Activated T-cell treated with anti-CD3 and anti-CD28 coated beads, Interleukin-2, amount 50 U/mL, for 48 hours (primary cell): ENCODE measurements around the gene SPATA25.

Experiments
- DNase-seq, 2 experiments: peaks; one replicate each; pipeline ENCODE4 v3.0.0-alpha.2; 2020

The SPATA25 gene

DNA sequence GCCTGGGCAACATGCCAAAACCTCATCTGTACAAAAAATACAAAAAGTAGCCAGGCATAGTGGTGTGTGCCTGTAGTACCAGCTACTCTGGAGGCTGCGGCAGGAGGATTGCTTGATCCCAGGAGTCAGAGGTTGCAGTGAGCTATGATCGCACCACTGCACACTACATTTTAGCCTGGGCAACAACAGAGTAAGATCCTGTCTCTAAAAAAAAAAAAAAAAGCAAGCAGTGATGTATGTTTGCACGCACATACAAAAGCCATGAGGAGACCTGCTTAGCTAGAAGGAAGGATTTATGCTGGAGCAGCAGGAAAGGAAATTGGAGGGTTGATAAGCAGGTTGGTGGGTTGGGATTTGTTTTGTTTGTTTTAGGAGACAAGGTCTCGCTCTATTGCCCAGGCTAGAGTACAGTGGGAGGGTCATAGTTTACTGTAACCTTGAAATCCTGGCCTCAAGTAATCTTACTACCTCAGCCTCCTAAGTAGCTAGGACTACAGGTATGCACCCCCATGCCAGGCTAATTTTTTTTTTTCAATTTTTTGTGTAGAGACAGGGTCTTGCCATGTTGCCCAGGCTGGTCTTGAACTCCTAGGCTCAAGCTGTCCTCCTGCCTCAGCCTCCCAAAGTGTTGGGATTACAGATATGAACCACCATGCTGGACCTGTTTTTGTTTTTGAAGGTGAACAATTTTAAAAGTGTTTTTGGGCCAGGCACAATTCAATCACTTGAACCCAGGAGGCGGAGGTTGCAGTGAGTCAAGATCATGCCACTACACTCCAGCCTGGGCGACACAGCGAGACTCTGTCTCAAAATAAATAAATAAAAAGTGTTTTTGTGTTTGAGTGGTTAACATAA, 26.0 kb downstream of the SPATA25 start:
- no peak for DNase-seq

DNA sequence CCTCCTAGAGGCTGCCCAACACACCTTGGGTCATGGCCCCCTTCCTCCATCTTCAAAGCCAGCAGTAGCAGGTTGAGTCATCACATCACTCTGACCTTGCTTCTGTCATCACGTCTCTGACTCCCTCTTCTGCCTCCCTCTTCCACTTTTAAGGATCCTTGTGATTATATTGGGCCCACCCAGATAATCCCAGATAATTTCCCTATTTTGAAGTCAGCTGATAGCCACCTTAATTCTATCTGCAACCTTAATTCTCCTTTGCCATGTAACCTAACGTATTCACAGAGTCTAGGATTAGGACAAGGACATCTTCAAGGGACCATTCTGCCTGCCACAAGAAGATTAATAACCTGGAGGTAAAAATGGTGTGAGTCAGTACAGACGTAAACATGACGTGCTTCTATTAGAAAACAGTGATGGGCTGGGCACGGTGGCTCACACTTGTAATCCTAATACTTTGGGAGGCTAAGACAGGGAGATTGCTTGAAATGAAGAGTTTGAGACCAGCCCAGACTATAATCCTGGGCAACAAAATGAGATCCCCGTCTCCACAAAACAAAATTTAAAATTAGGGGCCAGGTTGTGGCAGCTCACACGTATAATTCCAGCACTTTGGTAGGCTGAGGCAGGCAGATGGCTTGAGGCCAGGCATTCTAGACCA, 26.7 kb downstream of the SPATA25 start:
- DNase-seq, result no peak

DNA sequence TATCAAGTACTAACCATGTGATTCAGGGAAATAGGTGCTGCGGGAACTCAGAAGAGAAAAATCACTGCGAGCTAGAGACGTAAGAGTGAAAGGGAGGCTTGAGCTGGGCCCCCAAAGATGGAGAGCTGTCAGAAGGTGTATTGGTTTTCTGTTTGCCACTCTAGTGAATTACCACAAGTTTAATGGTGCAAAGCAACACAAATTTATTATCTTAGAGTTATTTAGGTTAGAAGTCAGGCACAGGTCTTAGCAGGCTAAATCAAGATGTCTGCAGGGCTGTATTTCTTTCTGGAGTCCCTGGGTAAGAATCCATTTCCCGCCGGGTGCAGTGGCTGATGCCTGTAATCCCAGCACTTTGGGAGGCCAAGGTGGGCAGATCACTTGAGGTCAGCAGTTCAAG, 27.5 kb downstream of the SPATA25 start:
- DNase-seq, result no peak

DNA sequence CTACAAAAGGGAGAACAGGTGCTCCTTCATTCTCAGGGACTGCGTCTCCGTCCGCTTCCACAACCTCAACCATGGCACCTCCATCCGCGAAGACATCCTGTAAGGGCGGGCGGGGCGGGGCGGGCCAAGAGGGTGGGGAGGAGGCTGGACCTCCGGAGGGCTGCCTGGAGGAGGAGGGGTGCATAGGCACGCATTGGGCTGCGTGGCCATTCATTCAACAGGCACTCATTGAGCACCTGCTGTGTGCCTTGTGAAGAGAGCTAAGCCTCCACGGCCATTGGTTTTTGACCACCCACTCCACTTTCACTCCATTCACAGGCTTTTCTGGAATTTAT, 29.6 kb downstream of the SPATA25 start:
- no peak for DNase-seq

DNA sequence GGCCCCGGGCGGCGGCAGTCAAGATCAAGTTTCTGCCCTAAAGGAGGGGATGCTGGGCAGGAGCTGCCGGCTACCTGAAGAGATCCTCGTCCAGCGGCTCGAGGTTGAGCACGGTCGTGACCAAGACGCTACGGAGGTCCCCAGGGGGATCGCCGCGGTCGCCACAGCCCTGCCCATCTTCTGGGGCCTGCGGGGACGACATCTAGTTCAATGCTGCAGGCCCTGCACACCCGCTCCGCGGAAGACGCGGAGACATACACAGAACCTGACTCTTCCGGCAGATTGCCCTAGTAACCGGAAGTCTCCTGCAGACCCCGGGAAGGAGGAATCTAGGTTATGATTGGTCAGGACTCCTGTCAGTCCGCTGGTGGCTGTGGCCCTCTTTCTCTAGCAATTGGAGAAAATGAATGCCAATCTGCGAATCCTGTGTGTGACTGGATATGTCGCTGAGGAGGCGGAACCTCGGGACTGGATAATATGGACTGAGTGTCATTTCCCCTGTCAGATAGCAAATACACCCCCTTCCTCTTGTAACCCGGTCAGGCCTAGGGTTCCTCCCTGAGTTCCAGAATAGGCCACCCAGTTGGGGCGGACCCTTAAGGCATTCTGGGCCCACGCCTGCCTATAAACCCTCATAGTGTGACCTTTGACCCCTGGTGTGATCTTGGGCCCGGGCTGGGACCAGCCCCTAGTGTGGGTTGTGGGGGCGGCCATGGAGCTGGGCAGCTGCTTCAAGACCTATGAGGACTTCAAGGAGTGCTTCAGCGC, 30.1 kb downstream of the SPATA25 start, which contains the start of the genes ACOT8 and ZSWIM3:
TSS of gene ACOT8 (minus strand) at position 279 of the 768 bp plus-strand sequence. CDS start at position 202, 77 bp downstream.
TSS of gene ZSWIM3 (plus strand) at position 501 of the 768 bp plus-strand sequence. CDS start at position 713, 212 bp downstream.
- peak; percentile 91 to 92 for DNase-seq

DNA sequence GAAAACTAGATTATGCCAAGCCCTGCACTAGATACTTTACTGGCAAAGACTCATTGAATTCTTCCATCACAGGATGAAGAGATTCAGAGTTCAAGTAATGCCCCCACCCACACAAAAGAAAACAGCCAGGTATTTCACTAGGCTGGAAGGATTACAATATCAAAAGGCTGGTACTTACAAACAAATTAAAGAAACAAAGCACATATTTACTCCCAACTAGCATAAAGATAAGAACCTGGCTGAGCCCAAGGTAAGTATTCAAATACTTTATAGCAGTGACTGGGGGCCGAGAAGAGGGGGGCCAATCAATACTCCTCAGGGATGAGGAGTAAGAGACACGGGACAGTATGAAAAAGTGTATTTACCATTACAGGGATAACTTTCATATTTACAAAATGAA, 33.9 kb downstream of the SPATA25 start:
- no peak for DNase-seq

DNA sequence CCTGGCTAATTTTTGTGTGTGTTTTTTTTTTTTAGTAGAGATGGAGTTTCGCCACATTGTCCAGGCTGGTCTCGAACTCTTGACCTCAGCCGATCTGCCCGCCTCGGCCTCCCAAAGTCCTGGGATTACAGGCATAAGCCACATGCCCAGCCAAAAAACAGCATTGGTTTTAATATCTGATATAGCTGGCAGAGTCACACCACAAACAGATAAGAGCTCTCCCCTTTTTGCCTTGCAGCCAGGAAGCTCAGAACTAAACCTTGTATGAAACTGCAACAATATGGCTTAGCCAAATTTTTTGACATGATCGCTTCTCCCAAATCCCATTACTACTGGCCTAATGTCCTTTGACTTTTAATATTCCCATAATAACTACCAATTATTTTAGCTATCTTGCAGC, 35.1 kb downstream of the SPATA25 start:
- no peak for DNase-seq

DNA sequence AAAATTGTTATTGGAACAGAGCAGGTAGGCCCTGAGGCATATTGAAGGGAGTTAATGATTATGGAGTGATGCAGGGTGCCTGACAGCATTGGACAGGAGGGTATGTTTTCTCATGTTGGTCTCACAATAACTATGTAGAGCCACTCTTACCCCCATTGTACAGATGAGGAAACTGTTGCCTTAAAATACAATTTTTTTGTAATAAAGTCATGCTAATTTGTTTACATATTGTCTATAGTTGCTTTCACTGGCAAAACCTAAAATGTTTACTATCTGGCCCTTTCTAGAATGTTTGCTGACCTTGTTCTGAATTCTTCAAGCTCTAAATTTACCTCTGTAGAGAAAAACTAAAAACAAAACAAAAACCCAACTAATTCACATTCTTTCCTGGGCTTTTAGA, 35.9 kb downstream of the SPATA25 start:
- no peak for DNase-seq

DNA sequence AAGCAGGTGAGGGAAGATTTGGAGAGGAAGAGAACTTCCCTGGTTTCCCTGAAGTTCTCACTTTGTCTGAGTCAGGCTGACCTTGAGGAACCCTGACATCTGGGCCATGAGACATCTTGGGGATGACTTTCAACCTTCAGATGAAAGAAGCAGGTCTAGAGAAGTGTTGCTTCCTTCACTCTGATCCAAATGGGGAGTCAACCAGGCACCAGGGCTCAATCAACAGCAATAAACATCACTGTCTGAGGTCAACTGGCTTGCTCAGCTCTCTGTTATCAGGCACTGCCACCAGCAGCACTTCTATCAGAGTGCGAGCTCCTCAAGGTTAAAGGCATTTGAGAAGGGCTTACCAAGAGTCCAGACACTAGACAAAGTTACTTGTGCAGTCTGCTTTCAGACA, 36.5 kb downstream of the SPATA25 start:
- no peak for DNase-seq

DNA sequence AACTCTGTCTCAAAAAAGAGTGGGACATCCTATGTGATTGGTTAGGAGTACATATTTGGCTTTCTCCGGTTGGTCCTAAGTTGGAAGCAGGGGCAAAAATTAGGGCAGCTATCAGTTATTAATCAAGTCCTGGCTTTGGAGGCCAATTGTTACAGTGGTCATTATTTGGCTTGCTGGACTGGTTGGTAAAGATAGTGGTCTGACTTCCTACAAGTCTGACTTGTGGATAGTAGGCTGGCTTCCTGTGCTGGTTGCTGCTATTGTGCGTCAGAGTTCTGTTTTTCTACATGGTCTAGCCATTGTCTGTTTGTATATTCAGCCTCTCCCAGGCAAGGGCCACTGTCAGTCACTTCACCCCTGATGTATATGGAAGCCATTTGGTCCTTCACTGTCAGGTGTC, 37.2 kb downstream of the SPATA25 start:
- DNase-seq, result no peak

DNA sequence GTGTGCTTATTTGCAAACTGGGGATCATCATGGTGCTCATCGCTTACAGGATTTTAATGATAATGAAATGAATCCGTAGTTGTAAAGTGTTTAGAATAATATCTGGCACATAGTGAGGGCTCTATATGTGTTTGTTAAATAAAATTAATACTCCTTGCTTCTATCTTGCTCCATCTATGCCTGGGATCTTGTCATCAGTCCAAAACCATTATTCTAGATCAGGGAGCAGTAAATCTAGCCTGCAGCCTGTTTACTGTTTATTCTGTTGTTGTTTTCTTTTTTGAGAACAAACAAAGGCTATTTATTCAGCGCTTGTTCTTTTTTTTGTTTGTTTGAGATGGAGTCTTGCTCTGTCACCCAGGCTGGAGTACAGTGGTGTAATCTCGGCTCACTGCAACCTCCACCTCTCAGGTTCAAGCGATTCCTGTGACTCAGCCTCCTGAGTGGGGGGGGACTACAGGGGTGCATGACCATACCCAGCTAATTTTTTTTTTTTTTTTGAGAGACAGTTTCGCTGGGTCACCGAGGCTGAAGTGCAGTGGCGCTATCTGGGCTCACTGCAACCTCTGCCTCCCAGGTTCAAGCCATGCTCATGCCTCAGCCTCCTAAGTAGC, 38.3 kb downstream of the SPATA25 start:
- no peak for DNase-seq

DNA sequence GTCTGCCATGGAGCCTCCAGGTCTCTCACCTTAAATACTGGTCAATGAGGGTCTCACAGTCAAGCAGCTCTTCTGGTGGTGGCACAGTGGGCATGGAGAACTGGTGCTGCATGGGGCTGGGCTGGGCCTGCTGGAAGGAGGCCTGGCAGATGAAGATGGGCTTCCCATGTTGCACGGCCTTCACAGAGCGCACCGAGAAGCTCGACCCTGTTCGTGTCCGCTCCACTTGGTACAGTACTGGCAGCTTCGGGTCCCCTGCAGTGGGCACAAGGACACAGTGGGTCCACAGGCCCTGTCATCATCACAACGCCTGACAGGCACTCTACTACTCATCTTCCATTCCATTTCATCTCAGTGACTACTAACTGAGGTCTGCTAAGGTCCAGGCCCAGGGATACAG, 39.0 kb downstream of the SPATA25 start:
- no peak for DNase-seq

DNA sequence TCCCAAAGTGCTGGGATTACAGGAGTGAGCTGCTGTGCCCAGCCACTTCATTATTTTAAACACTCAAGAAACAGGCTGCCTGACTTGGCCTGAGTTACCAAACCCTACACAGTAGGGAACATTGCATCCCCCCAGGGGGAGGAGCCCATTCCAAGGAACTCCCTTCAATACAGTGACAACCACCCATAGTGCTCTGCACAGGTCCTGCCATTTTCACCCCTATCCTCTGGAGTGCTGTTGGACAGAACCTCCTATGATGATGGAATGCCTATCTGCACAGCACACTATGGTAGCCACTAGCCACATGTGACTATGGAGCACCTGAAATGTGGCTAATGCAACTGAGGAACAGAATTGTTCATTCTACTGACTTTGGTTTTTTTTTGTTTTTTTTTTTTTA, 42.0 kb downstream of the SPATA25 start:
- DNase-seq, result no peak

DNA sequence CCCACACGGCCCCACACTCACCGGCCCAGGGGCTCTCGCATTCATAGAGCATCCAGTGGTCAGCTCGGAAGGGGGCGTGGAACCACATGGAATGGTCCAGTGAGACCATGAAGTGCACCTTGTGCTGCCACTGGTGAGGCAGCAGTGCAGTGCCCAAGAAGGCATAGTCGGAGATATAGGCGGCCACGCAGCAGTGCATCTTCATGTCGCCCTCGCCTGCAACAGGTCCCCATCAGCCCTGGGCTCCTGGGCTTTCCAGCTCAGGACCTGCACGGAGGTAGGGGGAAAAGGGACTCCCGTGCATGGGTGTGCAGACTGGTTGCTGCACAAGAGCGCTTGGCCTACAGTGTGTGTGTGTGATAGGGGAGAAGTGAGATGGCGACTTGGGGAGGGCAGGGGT, 43.9 kb downstream of the SPATA25 start:
- no peak for DNase-seq

DNA sequence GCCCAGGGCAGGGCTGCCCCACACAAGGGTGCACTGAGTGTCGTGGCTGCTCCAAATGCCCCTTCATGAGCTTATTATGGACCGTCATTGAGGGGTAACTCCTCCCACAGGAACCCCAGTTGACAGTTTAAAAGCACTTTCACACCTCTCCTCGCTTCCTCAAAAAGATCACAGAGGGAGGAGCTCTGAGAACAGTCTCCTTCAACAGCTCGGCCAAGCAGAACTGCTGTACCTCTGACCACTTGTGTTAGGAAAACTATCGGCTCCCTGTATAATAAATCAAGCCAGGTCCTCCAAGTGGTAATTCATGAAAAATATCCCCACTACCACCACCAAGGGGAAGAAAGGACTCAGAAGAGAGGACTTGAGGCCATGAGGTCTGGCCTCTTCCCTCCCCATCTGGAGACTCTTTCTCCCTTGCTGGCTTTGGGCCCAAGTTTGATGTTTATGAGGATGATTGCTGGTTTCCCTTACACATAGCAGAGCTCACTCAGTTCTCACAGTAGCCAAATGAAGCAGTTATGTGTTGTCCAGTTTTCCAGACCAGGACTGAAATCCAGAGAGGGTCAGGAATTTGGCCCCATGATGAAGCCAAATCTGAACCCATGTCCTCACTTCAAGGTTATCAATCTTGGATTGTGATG, 45.1 kb downstream of the SPATA25 start:
- no peak for DNase-seq

DNA sequence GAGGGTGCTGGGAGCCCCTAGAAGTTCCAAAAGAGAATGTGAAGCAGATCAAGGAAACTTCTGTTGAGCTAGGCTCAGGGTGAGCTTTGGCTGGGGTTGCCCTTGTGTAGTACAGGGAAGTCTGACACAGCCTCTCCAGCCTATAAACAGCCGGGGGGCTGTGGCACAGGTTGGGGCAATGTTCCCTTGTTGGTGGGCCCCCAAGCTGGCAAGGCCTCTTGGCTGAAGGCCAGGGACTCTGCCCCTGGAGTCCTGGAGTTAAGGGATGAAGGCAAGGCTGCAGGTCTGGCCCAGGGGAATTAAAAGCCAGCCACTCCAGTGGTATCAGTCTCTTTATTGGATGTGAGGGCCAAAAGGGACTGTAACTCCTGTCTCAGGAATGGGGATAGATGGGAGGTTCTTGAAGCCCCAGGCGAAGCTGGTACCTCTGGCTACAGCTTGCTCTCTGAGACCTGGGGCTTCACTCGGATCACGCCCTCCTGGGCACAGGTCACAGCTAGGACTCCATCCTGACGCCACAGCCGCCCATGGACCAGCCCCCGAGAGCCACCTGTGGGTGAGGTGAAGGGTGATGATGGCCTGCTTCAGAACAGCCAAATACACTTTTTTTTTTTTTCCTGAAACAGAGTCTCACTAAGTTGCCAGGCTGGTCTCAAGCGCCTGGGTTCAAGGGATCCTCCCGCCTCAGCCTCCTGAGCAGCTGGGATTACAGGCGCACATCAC, 45.9 kb downstream of the SPATA25 start:
- DNase-seq, result no peak

DNA sequence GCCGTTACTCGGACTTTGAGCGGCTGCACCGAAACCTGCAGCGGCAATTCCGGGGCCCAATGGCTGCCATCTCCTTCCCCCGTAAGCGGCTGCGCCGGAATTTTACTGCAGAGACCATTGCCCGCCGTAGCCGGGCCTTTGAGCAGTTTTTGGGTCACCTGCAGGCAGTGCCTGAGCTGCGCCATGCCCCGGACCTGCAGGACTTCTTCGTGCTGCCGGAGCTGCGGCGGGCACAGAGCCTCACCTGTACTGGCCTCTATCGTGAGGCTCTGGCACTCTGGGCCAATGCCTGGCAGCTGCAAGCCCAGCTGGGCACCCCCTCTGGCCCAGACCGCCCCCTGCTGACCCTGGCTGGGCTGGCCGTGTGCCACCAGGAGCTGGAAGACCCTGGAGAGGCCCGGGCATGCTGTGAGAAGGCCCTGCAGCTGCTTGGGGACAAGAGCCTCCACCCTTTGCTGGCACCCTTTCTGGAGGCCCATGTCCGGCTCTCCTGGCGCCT, 46.7 kb downstream of the SPATA25 start:
- no peak for DNase-seq

DNA sequence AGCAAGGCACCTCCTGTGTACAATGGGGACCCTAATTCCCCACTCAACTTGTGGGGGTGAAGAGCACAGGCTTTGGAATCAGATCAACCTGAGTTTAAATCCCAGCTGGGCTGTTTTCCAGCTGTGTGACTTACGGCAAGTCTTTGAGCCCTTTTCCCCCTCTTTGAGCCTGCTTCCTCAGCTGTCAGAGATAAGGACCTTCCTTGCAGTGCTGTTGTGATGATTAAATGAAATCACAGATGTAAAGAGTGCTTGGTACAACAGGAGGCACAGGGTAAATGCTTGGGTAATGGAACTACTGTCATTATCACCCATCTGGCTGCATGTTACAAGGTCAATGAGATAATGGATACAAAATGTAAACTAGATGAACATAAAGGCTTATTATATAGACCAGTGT, 50.6 kb downstream of the SPATA25 start:
- DNase-seq, result no peak
